ENCODE data around the gene SLC2A14. TPM values are rescaled to one million over a fixed set of nuclear protein-coding genes. Genes with fewer than 3 reads are reported as not detected.

The SLC2A14 gene
- total RNA-seq, 1 donor from 2014 or later, result not detected

DNA sequence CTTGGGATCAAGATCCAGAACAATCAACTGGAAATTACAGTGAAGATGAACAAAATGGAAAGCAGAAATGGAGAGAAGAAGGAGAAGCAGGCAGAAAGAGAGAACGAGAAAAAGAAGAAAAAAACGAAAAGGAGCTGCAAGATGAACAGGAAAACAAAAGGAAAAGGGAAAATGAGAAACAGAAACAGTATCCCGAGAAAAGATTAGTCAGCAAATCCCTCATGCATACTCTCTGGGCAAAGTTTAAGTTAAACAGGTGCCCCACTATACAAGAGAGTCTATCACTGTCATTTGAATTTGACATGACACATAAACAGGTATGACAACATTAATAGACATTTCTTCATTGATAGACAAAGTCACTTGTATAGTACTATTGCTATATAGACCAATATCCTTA is 102.7 kb downstream of the SLC2A14 start:
- Histone ChIP-seq H3K27ac (no peak overlapping the region), H3K9me3 (no peaks in the 10 kb centered on the region), H3K4me1 (no peaks in the 10 kb centered on the region), H3K36me3 (no peaks in the 10 kb centered on the region), H3K4me3 (no peak overlapping the region), H3K27me3 (ENCODE audit: low read depth) (no peaks in the 10 kb centered on the region)
- ATAC-seq (no peak), DNase-seq (no peak)
- intact Hi-C loops (cut with DNase I), result no loop called here
- TF ChIP-seq, protein P1, sequence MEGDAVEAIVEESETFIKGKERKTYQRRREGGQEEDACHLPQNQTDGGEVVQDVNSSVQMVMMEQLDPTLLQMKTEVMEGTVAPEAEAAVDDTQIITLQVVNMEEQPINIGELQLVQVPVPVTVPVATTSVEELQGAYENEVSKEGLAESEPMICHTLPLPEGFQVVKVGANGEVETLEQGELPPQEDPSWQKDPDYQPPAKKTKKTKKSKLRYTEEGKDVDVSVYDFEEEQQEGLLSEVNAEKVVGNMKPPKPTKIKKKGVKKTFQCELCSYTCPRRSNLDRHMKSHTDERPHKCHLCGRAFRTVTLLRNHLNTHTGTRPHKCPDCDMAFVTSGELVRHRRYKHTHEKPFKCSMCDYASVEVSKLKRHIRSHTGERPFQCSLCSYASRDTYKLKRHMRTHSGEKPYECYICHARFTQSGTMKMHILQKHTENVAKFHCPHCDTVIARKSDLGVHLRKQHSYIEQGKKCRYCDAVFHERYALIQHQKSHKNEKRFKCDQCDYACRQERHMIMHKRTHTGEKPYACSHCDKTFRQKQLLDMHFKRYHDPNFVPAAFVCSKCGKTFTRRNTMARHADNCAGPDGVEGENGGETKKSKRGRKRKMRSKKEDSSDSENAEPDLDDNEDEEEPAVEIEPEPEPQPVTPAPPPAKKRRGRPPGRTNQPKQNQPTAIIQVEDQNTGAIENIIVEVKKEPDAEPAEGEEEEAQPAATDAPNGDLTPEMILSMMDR (IDR thresholded peaks at IDR 0.05), result no peak

Other genes with a start within 250 kb of the SLC2A14 start
- not detected for gene APOBEC1, start 207.0 kb downstream of the SLC2A14 start, total RNA-seq
- gene GDF3, start 177.1 kb downstream of the SLC2A14 start, total RNA-seq, result 0.30 TPM
- not detected for gene DPPA3, start 161.5 kb downstream of the SLC2A14 start, total RNA-seq
- gene CLEC4C, start 125.5 kb downstream of the SLC2A14 start, total RNA-seq, result not detected
- gene NANOGNB, start 107.7 kb downstream of the SLC2A14 start, total RNA-seq, result not detected
- not detected for gene NANOG, start 83.5 kb downstream of the SLC2A14 start, total RNA-seq
- gene SLC2A3, start 63.3 kb upstream of the SLC2A14 start, total RNA-seq, result 133 TPM
- gene FOXJ2, start 159.8 kb upstream of the SLC2A14 start, total RNA-seq, result 19.8 TPM
- gene C3AR1, start 193.4 kb upstream of the SLC2A14 start, total RNA-seq, result 62.1 TPM
- gene NECAP1, start 209.4 kb upstream of the SLC2A14 start, total RNA-seq, result 40.1 TPM